Endothelial cell (in vitro differentiated cells): Measurements from ENCODE around the gene DIS3L2. TPM values are rescaled to one million over a fixed set of nuclear protein-coding genes. Genes with fewer than 3 reads are reported as not detected.
"Not testable (repeated sequence)": the region's sequence is repeated elsewhere in the genome, so short reads cannot be mapped to it uniquely, and the experiment has no call there.

ENCODE experiments used
- DNase-seq: peaks from one replicate; pipeline ENCODE4 v3.0.0; 2021; ENCODE audit warnings: low spot score
- H3K27ac Mint-ChIP-seq: one replicate; pipeline ENCODE4 v1.8.0; 2021; ENCODE audit warnings: mixed read lengths, inconsistent platforms; ENCODE audit not compliant: unreplicated experiment
- H3K27me3 Mint-ChIP-seq: one replicate; pipeline ENCODE4 v1.8.0; 2021; ENCODE audit warnings: mild to moderate bottlenecking, moderate library complexity, mixed read lengths, inconsistent platforms; ENCODE audit not compliant: unreplicated experiment
- H3K36me3 Mint-ChIP-seq: one replicate; pipeline ENCODE4 v1.8.0; 2021; ENCODE audit warnings: mild to moderate bottlenecking, low read depth, mixed read lengths, inconsistent platforms; ENCODE audit not compliant: unreplicated experiment
- H3K4me1 Mint-ChIP-seq: one replicate; pipeline ENCODE4 v1.8.0; 2021; ENCODE audit warnings: mild to moderate bottlenecking, mixed read lengths, inconsistent platforms; ENCODE audit not compliant: unreplicated experiment
- H3K4me3 Mint-ChIP-seq: one replicate; pipeline ENCODE4 v1.8.0; 2021; ENCODE audit warnings: mild to moderate bottlenecking, mixed read lengths, inconsistent platforms; ENCODE audit not compliant: unreplicated experiment
- H3K9me3 Mint-ChIP-seq: one replicate; pipeline ENCODE4 v1.8.0; 2021; ENCODE audit warnings: mixed read lengths, inconsistent platforms; ENCODE audit not compliant: unreplicated experiment
- total RNA-seq: library from RNA; stranded (reverse); fragmentation: NEBNext Ultra II Directional; extraction: Animal tissue kit (Norgen Biotek cat#: 25700); gene quantifications from one replicate; pipeline ENCODE4 v1.2.1, GENCODE V29; 2021; ENCODE audit not compliant: unreplicated experiment
- TF ChIP-seq, protein P1 (sequence below): fragments of 200-600 bp; sonication (generic); IDR thresholded peaks from one replicate; pipeline ENCODE4 v1.5.0; 2021; ENCODE audit warnings: antibody characterized with exemption; ENCODE audit not compliant: unreplicated experiment

The DIS3L2 gene
- total RNA-seq, 1 donor from 2014 or later, result 42.1 TPM

DNA sequence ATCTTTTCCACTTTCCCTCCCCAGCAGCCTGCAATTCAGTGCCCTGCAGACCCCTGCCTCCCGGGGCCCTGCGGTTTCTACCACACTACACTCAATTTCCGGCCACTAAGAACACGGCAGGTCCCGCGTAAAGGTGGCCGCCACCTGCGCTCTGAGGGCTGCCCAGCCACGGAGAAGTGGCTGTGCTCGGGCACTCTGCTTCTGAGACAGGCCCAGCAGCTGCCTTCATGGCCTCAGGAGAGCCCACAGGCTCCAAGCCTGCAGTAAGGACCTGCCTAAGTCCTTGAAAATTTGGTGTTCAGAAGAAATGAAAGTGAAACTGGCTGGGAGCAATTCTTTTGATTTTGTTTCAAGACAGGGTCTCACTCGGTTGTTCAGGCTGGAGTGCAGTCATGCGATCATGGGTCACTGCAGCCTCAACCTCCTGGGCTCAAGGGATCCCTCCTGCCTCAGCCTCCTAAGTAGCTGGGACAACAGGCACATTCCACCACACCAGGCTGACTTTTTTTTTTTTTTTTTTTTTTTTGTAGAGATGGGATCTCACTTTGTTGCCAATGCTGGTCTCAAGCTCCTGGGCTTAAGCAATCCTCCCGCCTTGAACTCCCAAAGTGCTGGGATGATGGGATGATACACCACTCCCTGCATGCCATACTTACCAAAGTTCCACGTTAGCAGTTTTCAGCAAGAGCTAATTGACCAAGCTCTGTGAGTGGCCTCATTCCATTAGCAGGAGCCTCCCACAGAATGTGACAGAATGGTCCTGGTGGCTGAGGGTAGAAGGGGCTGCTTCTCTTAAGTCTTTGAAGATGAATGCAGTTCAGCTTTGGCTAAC is 402.5 kb downstream of the DIS3L2 start:
- H3K36me3 Mint-ChIP-seq, result no peaks in the 10 kb centered on the region

DNA sequence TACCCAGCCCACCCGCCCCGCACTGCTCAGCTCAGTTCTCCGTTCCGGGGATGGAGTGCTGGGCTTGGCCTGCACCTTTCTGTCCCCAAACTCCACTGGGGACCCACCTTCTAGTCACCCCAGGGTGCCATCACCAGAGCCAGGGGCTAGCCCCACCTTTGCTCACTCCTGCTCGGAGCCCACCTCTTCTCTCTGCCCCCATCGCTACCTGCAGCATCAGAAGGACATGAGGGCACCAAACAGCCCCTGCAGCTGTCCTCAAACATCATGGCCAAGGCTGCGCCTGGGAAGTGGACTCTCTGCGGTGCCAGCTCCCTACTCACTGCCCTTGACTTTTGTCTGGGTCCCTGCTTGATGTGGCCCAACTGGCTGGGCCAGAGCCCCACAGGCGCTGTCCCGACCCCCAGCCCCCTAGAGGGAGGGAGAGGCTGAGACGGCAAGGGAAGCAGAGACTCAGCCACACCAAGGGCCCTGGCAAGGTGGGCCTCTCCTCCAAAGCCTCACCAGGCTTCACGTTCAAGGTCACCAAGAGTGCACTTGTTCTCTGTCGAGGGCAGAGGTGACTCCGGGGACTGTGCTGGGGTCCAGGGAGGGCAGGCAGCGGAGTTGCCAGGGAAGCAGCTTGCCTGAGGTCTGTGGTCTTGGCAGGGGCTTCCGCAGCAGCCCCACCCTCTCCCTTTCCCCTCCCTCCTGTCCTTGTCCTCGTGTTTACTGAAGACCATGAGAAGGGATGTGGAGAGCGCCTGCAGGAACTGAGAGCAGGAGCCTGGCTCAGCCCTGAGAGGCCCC is 403.5 kb downstream of the DIS3L2 start:
- not testable (repeated sequence) for H3K9me3 Mint-ChIP-seq, DNase-seq, H3K4me3 Mint-ChIP-seq, H3K36me3 Mint-ChIP-seq, H3K4me1 Mint-ChIP-seq, H3K27ac Mint-ChIP-seq
- H3K27me3 Mint-ChIP-seq, result peaks cover 13% of the 10 kb centered on the region

More for the DNA sequence above, 402.5 kb downstream of the DIS3L2 start:
- peaks cover 2% of the 10 kb centered on the region for H3K4me1 Mint-ChIP-seq
- TF ChIP-seq, protein P1, sequence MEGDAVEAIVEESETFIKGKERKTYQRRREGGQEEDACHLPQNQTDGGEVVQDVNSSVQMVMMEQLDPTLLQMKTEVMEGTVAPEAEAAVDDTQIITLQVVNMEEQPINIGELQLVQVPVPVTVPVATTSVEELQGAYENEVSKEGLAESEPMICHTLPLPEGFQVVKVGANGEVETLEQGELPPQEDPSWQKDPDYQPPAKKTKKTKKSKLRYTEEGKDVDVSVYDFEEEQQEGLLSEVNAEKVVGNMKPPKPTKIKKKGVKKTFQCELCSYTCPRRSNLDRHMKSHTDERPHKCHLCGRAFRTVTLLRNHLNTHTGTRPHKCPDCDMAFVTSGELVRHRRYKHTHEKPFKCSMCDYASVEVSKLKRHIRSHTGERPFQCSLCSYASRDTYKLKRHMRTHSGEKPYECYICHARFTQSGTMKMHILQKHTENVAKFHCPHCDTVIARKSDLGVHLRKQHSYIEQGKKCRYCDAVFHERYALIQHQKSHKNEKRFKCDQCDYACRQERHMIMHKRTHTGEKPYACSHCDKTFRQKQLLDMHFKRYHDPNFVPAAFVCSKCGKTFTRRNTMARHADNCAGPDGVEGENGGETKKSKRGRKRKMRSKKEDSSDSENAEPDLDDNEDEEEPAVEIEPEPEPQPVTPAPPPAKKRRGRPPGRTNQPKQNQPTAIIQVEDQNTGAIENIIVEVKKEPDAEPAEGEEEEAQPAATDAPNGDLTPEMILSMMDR, result no peak
- no peak overlapping the region for H3K4me3 Mint-ChIP-seq
- no peaks in the 10 kb centered on the region for H3K9me3 Mint-ChIP-seq
- peaks cover 13% of the 10 kb centered on the region for H3K27me3 Mint-ChIP-seq
- H3K27ac Mint-ChIP-seq, result no peak overlapping the region
- DNase-seq, result no peak

DNA sequence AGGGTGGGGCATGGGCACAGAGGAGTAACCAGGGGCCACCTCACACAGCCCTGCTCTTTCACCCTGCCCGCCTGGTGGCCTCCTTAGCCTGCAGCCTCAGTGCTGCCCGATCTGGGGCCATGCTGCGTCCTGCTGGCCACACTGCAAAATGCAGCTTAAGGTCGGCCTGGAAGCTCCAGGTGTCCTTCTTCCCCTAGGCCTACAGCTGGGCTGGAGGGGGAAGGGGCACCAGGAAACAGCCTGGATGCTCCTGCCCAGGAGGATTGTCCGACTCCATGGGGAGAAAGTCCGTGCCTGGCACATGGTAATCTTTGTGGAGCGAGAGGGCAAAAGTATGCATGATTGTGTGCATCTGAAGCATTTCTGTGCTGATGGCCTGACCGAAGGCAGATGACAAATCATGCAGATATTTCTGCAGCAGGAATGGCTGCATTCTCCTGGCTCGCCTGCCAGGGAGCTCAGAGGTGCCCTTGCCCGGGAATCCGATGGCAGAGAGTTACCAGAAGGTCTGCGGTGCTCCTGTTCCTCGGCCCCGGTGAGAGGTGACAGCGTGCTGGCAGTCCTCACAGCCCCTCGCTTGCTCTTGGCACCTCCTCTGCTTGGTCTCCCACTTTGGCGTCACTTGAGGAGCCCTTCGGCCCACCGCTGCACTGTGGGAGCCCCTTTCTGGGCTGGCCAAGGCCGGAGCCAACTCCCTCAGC is 404.3 kb downstream of the DIS3L2 start:
- H3K27ac Mint-ChIP-seq, result no peak overlapping the region
- DNase-seq, result peak; percentile 77
- peaks cover 2% of the 10 kb centered on the region for H3K4me1 Mint-ChIP-seq
- no peak overlapping the region for H3K4me3 Mint-ChIP-seq
- H3K36me3 Mint-ChIP-seq, result no peaks in the 10 kb centered on the region
- H3K27me3 Mint-ChIP-seq, result peaks cover 13% of the 10 kb centered on the region
- no peaks in the 10 kb centered on the region for H3K9me3 Mint-ChIP-seq
- TF ChIP-seq, protein P1, result peak; percentile 57

DNA sequence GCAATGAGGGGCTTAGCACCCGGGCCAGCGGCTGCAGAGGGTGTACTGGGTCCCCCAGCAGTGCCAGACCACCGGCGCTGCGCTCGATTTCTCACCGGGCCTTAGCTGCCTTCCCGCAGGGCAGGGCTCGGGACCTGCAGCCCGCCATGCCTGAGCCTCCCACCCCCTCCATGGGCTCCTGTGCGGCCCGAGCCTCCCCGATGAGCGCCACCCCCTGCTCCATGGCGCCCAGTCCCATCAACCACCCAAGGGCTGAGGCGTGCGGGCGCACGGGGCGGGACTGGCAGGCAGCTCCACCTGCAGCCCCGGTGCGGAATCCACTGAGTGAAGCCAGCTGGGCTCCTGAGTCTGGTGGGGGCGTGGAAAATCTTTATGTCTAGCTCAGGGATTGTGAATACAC is 404.9 kb downstream of the DIS3L2 start:
- not testable (repeated sequence) for H3K36me3 Mint-ChIP-seq, H3K27ac Mint-ChIP-seq, H3K4me3 Mint-ChIP-seq, H3K9me3 Mint-ChIP-seq, H3K4me1 Mint-ChIP-seq, DNase-seq
- H3K27me3 Mint-ChIP-seq, result peaks cover 13% of the 10 kb centered on the region

DNA sequence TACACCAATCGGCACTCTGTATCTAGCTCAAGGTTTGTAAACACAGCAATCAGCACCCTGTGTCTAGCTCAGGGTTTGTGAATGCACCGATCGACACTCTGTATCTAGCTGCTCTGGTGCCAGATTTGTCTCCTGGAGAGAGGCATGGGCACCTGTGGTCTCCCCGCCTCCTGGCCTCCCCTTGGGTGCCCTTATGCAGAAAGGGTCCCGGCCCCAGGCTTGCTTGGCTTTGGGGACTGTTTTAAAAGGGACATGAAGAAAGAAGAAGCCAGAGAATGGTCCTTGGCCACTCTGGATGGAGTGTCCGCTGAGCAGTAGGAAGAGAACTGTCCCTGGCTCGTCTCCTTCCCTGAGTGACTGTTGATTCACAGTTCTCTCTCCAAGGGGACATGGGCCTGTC is 405.5 kb downstream of the DIS3L2 start:
- Mint-ChIP-seq H3K9me3 (no peaks in the 10 kb centered on the region), H3K27ac (no peak overlapping the region), H3K27me3 (peaks cover 12% of the 10 kb centered on the region), H3K4me1 (peaks cover 2% of the 10 kb centered on the region), H3K4me3 (no peak overlapping the region), H3K36me3 (no peaks in the 10 kb centered on the region)
- TF ChIP-seq, protein P1, result no peak
- no peak for DNase-seq
